Uterus (tissue), 2 donors: ENCODE data around the gene TTLL9.

ENCODE experiments used
- CTCF ChIP-seq, 4 experiments: fragments of 200-600 bp in 2 of 4; fragments of 450-650 bp in 2 of 4; sonication (generic) in 2 of 4; IDR thresholded peaks; one replicate each; pipeline ENCODE4 v1.5.1; 2016 to 2019; ENCODE audit warnings: antibody characterized with exemption in 4 of 4, mild to moderate bottlenecking in 2 of 4, moderate library complexity in 1 of 4
- POLR2A ChIP-seq, 2 donors: fragments of 450-650 bp; IDR thresholded peaks; one replicate each; pipeline ENCODE4 v1.6.1; 2016; ENCODE audit warnings: antibody characterized with exemption in 2 of 2, mild to moderate bottlenecking in 1 of 2, moderate library complexity in 1 of 2

GRCh38 chr20:31879143-31879987 is 8.9 kb downstream of the TTLL9 start:
- peak in 2 of 4 experiments; percentile 21 to 22 for TF ChIP-seq CTCF (IDR thresholded peaks at IDR 0.05)
- peak; percentile 43 to 44 for TF ChIP-seq POLR2A (IDR thresholded peaks at IDR 0.05)
